PC-9 (cell line): ENCODE data around the gene ASTN2. TPM values are rescaled to one million over a fixed set of nuclear protein-coding genes. Genes with fewer than 3 reads are reported as not detected.

Source experiments
- BruUV-seq: library from RNA; stranded (reverse); fragments of 400-500 nt; replicated peaks from 2 replicates; lab custom pipeline; 2021; lab: Mats Ljungman, UMichigan
- CTCF ChIA-PET: fragments of 300-600 bp; sonication (Branson Sonifier 250); formaldehyde crosslinking; loops from one replicate; lab custom pipeline; 2022; ENCODE audit warnings: antibody characterized with exemption; lab: Charles Lee
- POLR2A ChIA-PET: fragments of 300-600 bp; sonication (Branson Sonifier 250); formaldehyde crosslinking; loops from one replicate; lab custom pipeline; 2022; ENCODE audit warnings: antibody characterized with exemption; ENCODE audit not compliant: unreplicated experiment; lab: Charles Lee
- DNase-seq, 2 experiments: peaks; one replicate each; pipeline versions ENCODE4 v3.0.0 to v3.0.0-alpha.2; 2015 to 2022; ENCODE audit warnings: mixed read lengths in 1 of 2
- H2AFZ ChIP-seq: fragments of 200-600 bp; sonication (generic); 2 replicates; pipeline ENCODE4 v1.8.1; 2017; ENCODE audit warnings: antibody characterized with exemption
- H3F3A ChIP-seq: fragments of 200-600 bp; sonication (generic); 2 replicates; pipeline ENCODE4 v1.8.1; 2017; ENCODE audit warnings: antibody characterized with exemption, mild to moderate bottlenecking, low read depth; ENCODE audit not compliant: insufficient read depth
- H3K27ac ChIP-seq: fragments of 200-600 bp; sonication (generic); 2 replicates; pipeline ENCODE4 v1.6.1; 2016; ENCODE audit warnings: mixed run types
- H3K27me3 ChIP-seq: fragments of 200-600 bp; sonication (generic); 2 replicates; pipeline ENCODE4 v1.6.1; 2016; ENCODE audit warnings: low read depth, mixed run types; ENCODE audit not compliant: insufficient read depth
- H3K36me3 ChIP-seq: fragments of 200-600 bp; sonication (generic); 2 replicates; pipeline ENCODE4 v1.6.1; 2016; ENCODE audit warnings: low read depth, mixed run types
- H3K4me1 ChIP-seq: fragments of 200-600 bp; sonication (generic); replicated peaks from 2 replicates; pipeline ENCODE4 v1.6.1; 2016; ENCODE audit warnings: mixed run types; ENCODE audit not compliant: insufficient read depth
- H3K4me2 ChIP-seq: fragments of 200-600 bp; sonication (generic); 2 replicates; pipeline ENCODE4 v1.6.1; 2017; ENCODE audit warnings: mixed run types
- H3K4me3 ChIP-seq: fragments of 200-600 bp; sonication (generic); 2 replicates; pipeline ENCODE4 v1.6.1; 2016; ENCODE audit warnings: mixed run types
- H3K79me2 ChIP-seq: fragments of 200-600 bp; sonication (generic); 2 replicates; pipeline ENCODE4 v1.6.1; 2017; ENCODE audit warnings: low read depth, mixed run types
- H3K9me2 ChIP-seq: fragments of 200-600 bp; sonication (generic); 2 replicates; pipeline ENCODE4 v1.8.1; 2017; ENCODE audit warnings: mild to moderate bottlenecking; ENCODE audit not compliant: insufficient read depth
- H3K9me3 ChIP-seq: fragments of 200-600 bp; sonication (generic); 2 replicates; pipeline ENCODE4 v1.8.1; 2016; ENCODE audit warnings: low read depth; ENCODE audit not compliant: insufficient read depth
- H4K20me1 ChIP-seq: fragments of 200-600 bp; sonication (generic); 2 replicates; pipeline ENCODE4 v1.8.1; 2017; ENCODE audit not compliant: insufficient read depth
- EZH2 ChIP-seq: fragments of 200-600 bp; sonication (generic); IDR thresholded peaks from 2 replicates; pipeline ENCODE4 v1.8.0; 2017; ENCODE audit warnings: antibody characterized with exemption, low read depth
- intact Hi-C: fragments of 100-400 bp; cut with micrococcal nuclease; formaldehyde crosslinking; loops from one replicate; pipeline ENCODE4 v1.10.0; 2022; ENCODE audit not compliant: unreplicated experiment
- total RNA-seq: library from RNA; stranded (reverse); gene quantifications from 2 replicates; pipeline ENCODE4 v1.2.3, GENCODE V29; 2021
- TF ChIP-seq, protein P1 (sequence below): fragments of 200-600 bp; sonication (generic); conservative IDR thresholded peaks from 2 replicates; pipeline ENCODE4 v1.6.1; 2017; ENCODE audit warnings: mixed run types, antibody characterized with exemption, mild to moderate bottlenecking, moderate library complexity

ASTN2 gene
- total RNA-seq, 1 experiment from 2014 or later = 6.2 TPM

DNA sequence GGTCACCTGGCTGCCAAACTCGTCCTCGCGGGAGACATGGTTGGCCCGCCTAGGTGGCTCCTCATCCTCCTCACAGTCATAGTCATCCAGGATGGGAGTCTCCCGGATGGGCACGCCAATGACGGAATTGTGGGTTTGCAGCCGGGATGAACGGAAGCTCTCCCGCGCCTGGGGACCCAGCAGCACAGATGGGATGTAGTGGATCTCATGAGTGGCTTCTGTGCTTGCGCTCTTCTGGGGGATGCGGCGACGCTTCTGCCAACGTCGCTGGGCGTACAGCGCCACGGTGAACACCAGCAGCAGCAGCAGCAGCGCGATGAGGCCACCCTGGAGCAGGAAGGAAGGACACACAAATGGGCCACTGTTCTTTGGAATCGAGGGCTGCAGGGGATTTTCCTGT lies 200.4 kb downstream of the ASTN2 start:
- TF ChIP-seq EZH2 = no peak
- TF ChIP-seq, protein P1, sequence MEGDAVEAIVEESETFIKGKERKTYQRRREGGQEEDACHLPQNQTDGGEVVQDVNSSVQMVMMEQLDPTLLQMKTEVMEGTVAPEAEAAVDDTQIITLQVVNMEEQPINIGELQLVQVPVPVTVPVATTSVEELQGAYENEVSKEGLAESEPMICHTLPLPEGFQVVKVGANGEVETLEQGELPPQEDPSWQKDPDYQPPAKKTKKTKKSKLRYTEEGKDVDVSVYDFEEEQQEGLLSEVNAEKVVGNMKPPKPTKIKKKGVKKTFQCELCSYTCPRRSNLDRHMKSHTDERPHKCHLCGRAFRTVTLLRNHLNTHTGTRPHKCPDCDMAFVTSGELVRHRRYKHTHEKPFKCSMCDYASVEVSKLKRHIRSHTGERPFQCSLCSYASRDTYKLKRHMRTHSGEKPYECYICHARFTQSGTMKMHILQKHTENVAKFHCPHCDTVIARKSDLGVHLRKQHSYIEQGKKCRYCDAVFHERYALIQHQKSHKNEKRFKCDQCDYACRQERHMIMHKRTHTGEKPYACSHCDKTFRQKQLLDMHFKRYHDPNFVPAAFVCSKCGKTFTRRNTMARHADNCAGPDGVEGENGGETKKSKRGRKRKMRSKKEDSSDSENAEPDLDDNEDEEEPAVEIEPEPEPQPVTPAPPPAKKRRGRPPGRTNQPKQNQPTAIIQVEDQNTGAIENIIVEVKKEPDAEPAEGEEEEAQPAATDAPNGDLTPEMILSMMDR = no peak
- intact Hi-C loops = no loop called here
- H3K9me2 ChIP-seq = no peaks in the 10 kb centered on the region
- no peaks in the 10 kb centered on the region for H3K9me3 ChIP-seq
- H3K4me1 ChIP-seq = no peaks in the 10 kb centered on the region
- ChIA-PET CTCF (no interaction called here), POLR2A (no interaction called here)
- BruUV-seq = no TSS peak
- no peaks in the 10 kb centered on the region for H3F3A ChIP-seq
- H3K4me3 ChIP-seq = no peak overlapping the region
- DNase-seq = no peak
- H2AFZ ChIP-seq = no peak overlapping the region
- no peaks in the 10 kb centered on the region for H4K20me1 ChIP-seq
- no peaks in the 10 kb centered on the region for H3K36me3 ChIP-seq
- no peak overlapping the region for H3K27ac ChIP-seq
- H3K27me3 ChIP-seq = no peaks in the 10 kb centered on the region
- no peak overlapping the region for H3K4me2 ChIP-seq
- no peaks in the 10 kb centered on the region for H3K79me2 ChIP-seq

DNA sequence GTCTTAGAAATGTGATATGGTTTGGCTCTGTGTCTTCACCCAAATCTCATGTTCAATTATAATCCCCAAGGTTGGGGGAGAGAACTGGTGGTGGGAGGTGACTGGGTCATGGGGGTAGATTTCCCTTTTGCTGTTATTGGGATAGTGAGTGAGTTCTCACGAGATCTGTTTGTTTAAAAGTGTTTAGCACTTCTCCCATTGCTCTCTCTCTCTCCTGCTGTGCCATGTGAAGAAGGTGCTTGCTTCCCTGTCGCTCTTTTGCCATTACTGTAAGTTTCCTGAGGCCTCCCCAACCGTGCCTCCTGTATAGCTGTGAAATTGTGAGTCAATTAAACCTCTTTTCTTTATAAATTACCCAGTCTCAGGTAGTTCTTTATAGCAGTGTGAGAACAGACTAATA lies 203.6 kb downstream of the ASTN2 start:
- CTCF ChIA-PET = no interaction called here
- POLR2A ChIA-PET = no interaction called here
- H3K9me2 ChIP-seq = no peaks in the 10 kb centered on the region
- H3K4me3 ChIP-seq = no peak overlapping the region
- no peak overlapping the region for H2AFZ ChIP-seq
- H3K27ac ChIP-seq = no peak overlapping the region
- no peak for TF ChIP-seq EZH2
- TF ChIP-seq, protein P1 = no peak
- no peaks in the 10 kb centered on the region for H4K20me1 ChIP-seq
- no peaks in the 10 kb centered on the region for H3K79me2 ChIP-seq
- H3K36me3 ChIP-seq = no peaks in the 10 kb centered on the region
- no peaks in the 10 kb centered on the region for H3K27me3 ChIP-seq
- intact Hi-C loops = no loop called here
- BruUV-seq = no TSS peak
- H3K9me3 ChIP-seq = no peaks in the 10 kb centered on the region
- no peak overlapping the region for H3K4me2 ChIP-seq
- H3K4me1 ChIP-seq = no peaks in the 10 kb centered on the region
- H3F3A ChIP-seq = no peaks in the 10 kb centered on the region
- DNase-seq = no peak

DNA sequence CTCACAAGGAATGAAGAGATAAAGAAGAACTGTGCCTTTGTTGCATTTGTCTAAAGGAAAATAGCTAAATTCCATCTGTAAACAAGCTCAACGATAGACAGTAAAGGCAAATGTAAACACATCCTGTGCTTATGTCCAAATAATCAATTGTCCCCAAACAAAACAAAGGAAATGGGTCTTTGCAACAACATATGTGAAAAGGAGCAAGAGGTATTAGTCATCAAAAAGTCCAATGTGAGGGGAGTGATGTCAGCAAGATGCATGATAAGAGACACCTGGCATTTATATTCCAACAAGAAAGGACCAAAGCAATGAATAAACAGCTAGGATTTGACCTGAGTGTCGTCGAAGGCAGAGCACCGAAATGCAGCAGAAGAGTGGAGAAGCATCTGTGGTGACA lies 209.1 kb downstream of the ASTN2 start:
- no peaks in the 10 kb centered on the region for H3K9me2 ChIP-seq
- ChIA-PET POLR2A (no interaction called here), CTCF (no interaction called here)
- no peaks in the 10 kb centered on the region for H3K79me2 ChIP-seq
- intact Hi-C loops = no loop called here
- H3K4me3 ChIP-seq = no peak overlapping the region
- no peak for TF ChIP-seq EZH2
- TF ChIP-seq, protein P1 = no peak
- no peaks in the 10 kb centered on the region for H3K27me3 ChIP-seq
- H3K9me3 ChIP-seq = no peaks in the 10 kb centered on the region
- H2AFZ ChIP-seq = no peak overlapping the region
- H3K36me3 ChIP-seq = no peaks in the 10 kb centered on the region
- BruUV-seq = no TSS peak
- H4K20me1 ChIP-seq = no peaks in the 10 kb centered on the region
- H3K27ac ChIP-seq = no peak overlapping the region
- no peaks in the 10 kb centered on the region for H3K4me1 ChIP-seq
- no peak for DNase-seq
- H3F3A ChIP-seq = no peaks in the 10 kb centered on the region
- no peak overlapping the region for H3K4me2 ChIP-seq
